PFSK-1 (cell line): Measurements from ENCODE around the gene STX11.

Experiments used
- FOXP2 ChIP-seq: optimal IDR thresholded peaks from 2 replicates; pipeline ENCODE3; 2011; ENCODE audit warnings: borderline replicate concordance, control low read depth, inconsistent platforms; ENCODE audit not compliant: insufficient read depth; ENCODE audit errors: extremely low read length, extremely low read depth
- POLR2AphosphoS5 ChIP-seq: IDR thresholded peaks from 2 replicates; pipeline ENCODE4 v1.6.1; 2012; ENCODE audit warnings: low read depth, mild to moderate bottlenecking, control low read depth, low read length, moderate library complexity
- SIN3A ChIP-seq: IDR thresholded peaks from 2 replicates; pipeline ENCODE4 v1.6.1; 2012; ENCODE audit warnings: mild to moderate bottlenecking, low read length, moderate library complexity, borderline replicate concordance; ENCODE audit not compliant: insufficient read depth
- TAF1 ChIP-seq: IDR thresholded peaks from 2 replicates; pipeline ENCODE4 v1.6.1; 2012; ENCODE audit warnings: low read length, control low read depth, borderline replicate concordance; ENCODE audit not compliant: insufficient read depth
- TF ChIP-seq, protein P1 (sequence below), 2 experiments: IDR thresholded peaks; 2 replicates each; pipeline versions ENCODE4 v1.6.1 to v1.8.0; 2011 to 2012; ENCODE audit warnings: low read depth in 2 of 2, low read length in 2 of 2, control low read depth in 1 of 2, inconsistent platforms in 1 of 2, mild to moderate bottlenecking in 1 of 2, moderate library complexity in 1 of 2; ENCODE audit not compliant: insufficient read depth in 1 of 2

STX11 gene

DNA sequence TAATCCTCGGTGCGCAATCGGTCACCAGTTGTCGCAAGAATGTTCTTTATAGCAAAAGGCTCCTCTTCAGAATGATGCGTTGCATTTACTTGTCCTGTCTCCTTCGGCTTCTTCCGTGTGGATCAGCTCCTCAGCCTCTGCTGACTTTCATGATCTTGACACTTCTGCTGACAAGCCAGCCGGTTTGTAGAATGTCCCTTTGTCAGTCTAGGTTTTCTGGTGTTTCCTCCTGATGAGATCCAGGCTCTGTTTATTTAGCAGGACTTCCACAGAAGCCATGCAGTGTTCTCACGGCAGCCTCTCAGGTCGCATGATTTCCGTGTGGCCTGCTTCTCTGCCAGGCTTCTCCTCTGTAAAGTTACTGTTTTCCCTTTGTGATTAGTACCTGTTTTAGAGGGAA lies 66.9 kb downstream of the STX11 start:
- TF ChIP-seq POLR2AphosphoS5 (no peak), TAF1 (no peak), FOXP2 (no peak), SIN3A (no peak)
- TF ChIP-seq, protein P1, sequence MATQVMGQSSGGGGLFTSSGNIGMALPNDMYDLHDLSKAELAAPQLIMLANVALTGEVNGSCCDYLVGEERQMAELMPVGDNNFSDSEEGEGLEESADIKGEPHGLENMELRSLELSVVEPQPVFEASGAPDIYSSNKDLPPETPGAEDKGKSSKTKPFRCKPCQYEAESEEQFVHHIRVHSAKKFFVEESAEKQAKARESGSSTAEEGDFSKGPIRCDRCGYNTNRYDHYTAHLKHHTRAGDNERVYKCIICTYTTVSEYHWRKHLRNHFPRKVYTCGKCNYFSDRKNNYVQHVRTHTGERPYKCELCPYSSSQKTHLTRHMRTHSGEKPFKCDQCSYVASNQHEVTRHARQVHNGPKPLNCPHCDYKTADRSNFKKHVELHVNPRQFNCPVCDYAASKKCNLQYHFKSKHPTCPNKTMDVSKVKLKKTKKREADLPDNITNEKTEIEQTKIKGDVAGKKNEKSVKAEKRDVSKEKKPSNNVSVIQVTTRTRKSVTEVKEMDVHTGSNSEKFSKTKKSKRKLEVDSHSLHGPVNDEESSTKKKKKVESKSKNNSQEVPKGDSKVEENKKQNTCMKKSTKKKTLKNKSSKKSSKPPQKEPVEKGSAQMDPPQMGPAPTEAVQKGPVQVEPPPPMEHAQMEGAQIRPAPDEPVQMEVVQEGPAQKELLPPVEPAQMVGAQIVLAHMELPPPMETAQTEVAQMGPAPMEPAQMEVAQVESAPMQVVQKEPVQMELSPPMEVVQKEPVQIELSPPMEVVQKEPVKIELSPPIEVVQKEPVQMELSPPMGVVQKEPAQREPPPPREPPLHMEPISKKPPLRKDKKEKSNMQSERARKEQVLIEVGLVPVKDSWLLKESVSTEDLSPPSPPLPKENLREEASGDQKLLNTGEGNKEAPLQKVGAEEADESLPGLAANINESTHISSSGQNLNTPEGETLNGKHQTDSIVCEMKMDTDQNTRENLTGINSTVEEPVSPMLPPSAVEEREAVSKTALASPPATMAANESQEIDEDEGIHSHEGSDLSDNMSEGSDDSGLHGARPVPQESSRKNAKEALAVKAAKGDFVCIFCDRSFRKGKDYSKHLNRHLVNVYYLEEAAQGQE (IDR thresholded peaks at IDR 0.05; ENCODE audit: insufficient read depth in 1 of 2, low read depth in 2 of 2, low read length in 2 of 2), result no peak

DNA sequence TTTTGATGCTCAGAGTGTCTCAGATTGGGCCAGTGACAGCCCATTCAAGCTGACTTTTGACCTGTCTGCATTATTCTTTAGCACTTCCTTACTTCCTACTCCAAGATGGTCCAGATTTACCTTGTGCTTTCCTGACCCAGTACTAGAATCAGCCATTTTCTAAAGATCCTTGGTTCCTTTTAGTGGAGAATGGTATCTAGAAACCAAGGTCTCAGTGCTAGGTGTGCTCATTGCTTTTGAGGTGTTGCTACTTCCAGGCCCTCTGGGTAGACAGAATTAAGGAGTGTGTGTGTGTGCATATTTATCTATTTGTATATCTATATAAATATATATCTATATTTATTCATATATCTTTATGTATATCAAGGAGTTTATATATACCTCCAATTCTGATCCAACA lies 67.5 kb downstream of the STX11 start:
- no peak for TF ChIP-seq SIN3A
- TF ChIP-seq TAF1, result no peak
- TF ChIP-seq, protein P1 (IDR thresholded peaks at IDR 0.05; ENCODE audit: insufficient read depth in 1 of 2, low read depth in 2 of 2, low read length in 2 of 2), result no peak
- TF ChIP-seq POLR2AphosphoS5, result no peak
- TF ChIP-seq FOXP2, result no peak

DNA sequence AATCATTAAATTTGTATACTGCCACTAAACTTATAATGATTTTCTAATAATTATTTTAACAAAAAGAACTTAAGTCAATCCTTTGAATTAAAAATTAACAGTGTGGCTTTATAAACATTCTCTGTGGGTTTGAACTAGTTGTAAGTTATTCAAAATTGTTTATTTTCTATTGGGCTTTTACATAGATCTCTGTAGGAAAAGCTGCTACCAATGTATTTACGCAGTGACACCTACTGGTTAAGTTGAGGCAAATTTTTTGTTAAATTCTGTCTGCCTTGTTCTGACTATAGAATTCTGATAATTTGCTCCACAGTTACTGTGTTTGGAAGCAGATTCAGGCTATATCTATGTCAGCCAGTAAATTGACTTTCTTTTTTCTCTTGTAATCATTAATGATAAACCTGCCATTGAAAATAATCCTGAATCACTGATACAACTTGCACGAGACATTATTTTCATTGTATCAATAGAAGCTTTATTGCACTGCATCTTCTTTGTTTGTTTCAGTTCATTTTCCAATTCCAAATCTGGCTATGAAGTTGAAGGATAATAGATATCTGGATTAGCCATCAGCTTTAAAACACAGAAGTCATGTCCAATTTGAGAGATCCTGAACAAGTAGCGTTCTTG lies 68.9 kb downstream of the STX11 start:
- no peak for TF ChIP-seq FOXP2
- TF ChIP-seq SIN3A, result no peak
- TF ChIP-seq, protein P1 (IDR thresholded peaks at IDR 0.05; ENCODE audit: insufficient read depth in 1 of 2, low read depth in 2 of 2, low read length in 2 of 2), result no peak
- TF ChIP-seq POLR2AphosphoS5, result no peak

DNA sequence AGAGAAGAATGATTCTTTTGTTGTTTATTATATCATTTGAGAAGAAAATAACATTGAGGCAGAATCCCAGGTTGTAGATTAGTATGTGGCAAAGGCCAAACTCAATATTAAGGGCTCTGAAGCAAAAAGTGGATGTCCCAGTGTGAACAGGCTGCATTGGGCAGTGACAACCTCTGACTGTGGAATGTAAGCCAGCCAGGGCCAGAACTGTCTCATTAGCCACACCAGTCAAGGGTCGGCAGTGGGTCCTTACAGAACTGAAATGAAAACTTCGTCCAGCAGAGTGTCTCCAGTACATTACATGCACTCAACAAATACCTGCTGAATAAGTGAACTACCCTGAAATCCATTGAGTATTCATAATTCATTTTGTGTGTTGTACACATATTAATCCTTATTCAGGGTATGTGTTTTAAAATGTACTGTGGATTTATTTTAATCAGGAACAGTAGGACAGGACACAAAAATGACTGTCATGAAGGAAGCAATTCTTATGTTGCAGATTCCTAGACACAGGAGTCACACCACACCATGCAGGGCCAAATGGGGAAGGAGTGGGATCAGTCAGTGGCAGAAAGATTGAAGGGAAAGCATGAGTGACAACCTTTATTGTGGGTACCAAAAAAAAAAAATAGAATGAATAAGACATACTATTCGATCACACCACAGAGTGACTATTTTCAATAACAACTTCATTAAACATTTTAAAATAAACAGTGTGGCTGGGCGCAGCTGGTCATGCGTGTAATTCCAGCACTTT lies 69.9 kb downstream of the STX11 start:
- TF ChIP-seq TAF1, result no peak
- TF ChIP-seq, protein P1 (IDR thresholded peaks at IDR 0.05; ENCODE audit: insufficient read depth in 1 of 2, low read depth in 2 of 2, low read length in 2 of 2), result no peak
- no peak for TF ChIP-seq FOXP2
- no peak for TF ChIP-seq POLR2AphosphoS5
- no peak for TF ChIP-seq SIN3A
